Spleen (tissue), 11 donors: ENCODE measurements around the gene DUSP15. TPM values are rescaled to one million over a fixed set of nuclear protein-coding genes. Genes with fewer than 3 reads are reported as not detected.

Experiments
- DNase-seq: peaks from one replicate; pipeline ENCODE4 v3.0.0-alpha.2; 2020
- H3K27ac ChIP-seq, 8 donors: fragments of 200-600 bp; sonication (generic) in 7 of 8; 1 replicate in 4 of 8; 2 replicates in 4 of 8; pipeline versions ENCODE4 v1.5.0 to v1.8.0; 2016 to 2021; ENCODE audit warnings: inconsistent platforms in 4 of 8, mild to moderate bottlenecking in 4 of 8, moderate library complexity in 1 of 8
- H3K27me3 ChIP-seq, 7 donors: fragments of 200-600 bp; sonication (generic) in 6 of 7; replicated peaks in 1 of 7; 1 replicate in 4 of 7; 2 replicates in 3 of 7; pipeline versions ENCODE4 v1.5.0 to v1.8.0; 2016 to 2021; ENCODE audit warnings: inconsistent platforms in 3 of 7, mild to moderate bottlenecking in 1 of 7
- H3K36me3 ChIP-seq, 6 donors: fragments of 200-600 bp; sonication (generic) in 5 of 6; 1 replicate in 4 of 6; 2 replicates in 2 of 6; pipeline versions ENCODE4 v1.5.0 to v1.8.0; 2016 to 2021; ENCODE audit warnings: inconsistent platforms in 2 of 6
- H3K4me1 ChIP-seq, 6 donors: fragments of 200-600 bp; sonication (generic) in 5 of 6; 1 replicate in 3 of 6; 2 replicates in 3 of 6; pipeline versions ENCODE4 v1.5.0 to v1.8.0; 2016 to 2021; ENCODE audit warnings: inconsistent platforms in 3 of 6
- H3K4me3 ChIP-seq, 8 donors: fragments of 200-600 bp; sonication (generic) in 7 of 8; 1 replicate in 4 of 8; 2 replicates in 4 of 8; pipeline versions ENCODE4 v1.5.0 to v1.8.0; 2016 to 2021; ENCODE audit warnings: inconsistent platforms in 4 of 8, mild to moderate bottlenecking in 4 of 8, moderate library complexity in 2 of 8
- H3K9me3 ChIP-seq, 8 donors: fragments of 200-600 bp; sonication (generic) in 7 of 8; 1 replicate in 4 of 8; 2 replicates in 4 of 8; pipeline versions ENCODE4 v1.5.0 to v1.8.0; 2016 to 2021; ENCODE audit warnings: inconsistent platforms in 4 of 8
- POLR2A ChIP-seq, 3 donors: fragments of 450-650 bp; IDR thresholded peaks; one replicate each; pipeline ENCODE4 v1.5.1; 2017; ENCODE audit warnings: antibody characterized with exemption in 3 of 3, mild to moderate bottlenecking in 1 of 3
- POLR2AphosphoS5 ChIP-seq, 3 donors: sonication (generic); formaldehyde crosslinking; IDR thresholded peaks; one replicate each; pipeline ENCODE4 v1.5.1; 2017; ENCODE audit warnings: antibody characterized with exemption in 3 of 3
- WGBS, 5 donors: extraction: QIAGEN DNeasy Blood & Tissue Kit in 3 of 5; methylation state at CpG; one replicate each; pipeline versions ENCODE4 v1.1.5 to v1.1.7; 2013 to 2018; 5-methylcytosine and 5-hydroxymethylcytosine counted together
- intact Hi-C: fragments of 100-400 bp; cut with DNase I; formaldehyde crosslinking; loops from one replicate; pipeline ENCODE4 v1.15.0; 2023; ENCODE audit warnings: low total_unique reads
- polyA plus RNA-seq, 3 donors: library from polyadenylated mRNA; stranded (reverse); fragments of 200-250 nt; gene quantifications; one replicate each; pipeline ENCODE4 v1.2.1, GENCODE V29; 2013
- total RNA-seq, 7 donors: library from RNA; depleted of rRNA in 3 of 7; stranded (reverse); fragments of >200 nt in 3 of 7; fragmentation: NEBNext Ultra II Directional in 4 of 7; extraction: Animal tissue kit (Norgen Biotek cat#: 25700) in 4 of 7; gene quantifications; one replicate each; pipeline versions ENCODE4 v1.1.0 to v1.2.1, GENCODE V29; 2016 to 2021
- TF ChIP-seq, protein P1 (sequence below), 11 experiments: fragments of 200-600 bp in 7 of 11; fragments of 450-650 bp in 4 of 11; sonication (generic) in 4 of 11; IDR thresholded peaks in 8 of 11; conservative IDR thresholded peaks in 3 of 11; 1 replicate in 7 of 11; 2 replicates in 4 of 11; pipeline versions ENCODE4 v1.4.0 to v1.8.0; 2016 to 2021; ENCODE audit warnings: antibody characterized with exemption in 11 of 11, inconsistent platforms in 4 of 11, mild to moderate bottlenecking in 1 of 11
- donor health status: healthy with polysubstance abuse.
- donor health status: DM: no; HTN: no; CAD: no; lungs with moderate emphysema.
- donor health status: DM: no; HTN: no; CAD: no.
- donor health status: Bipolar disorder and iron deficiency.
- donor health status: healthy.
- donor health status: DM: no; HTN: no; CAD: no.
- donor health status: DM: yes; HTN: yes; CAD: no.

Gene DUSP15
- total and polyA plus RNA-seq, 10 donors, result 0.69 to 7.3 (median 2.3) TPM

GRCh38 chr20:31910071-31910803, 39.9 kb upstream of the DUSP15 start:
- Histone ChIP-seq H3K27me3 (no peaks in the 10 kb centered on the region), H3K9me3 (no peaks in the 10 kb centered on the region), H3K4me1 (no peaks in the 10 kb centered on the region), H3K27ac (no peak overlapping the region), H3K4me3 (no peak overlapping the region), H3K36me3 (no peaks in the 10 kb centered on the region)
- TF ChIP-seq, protein P1, sequence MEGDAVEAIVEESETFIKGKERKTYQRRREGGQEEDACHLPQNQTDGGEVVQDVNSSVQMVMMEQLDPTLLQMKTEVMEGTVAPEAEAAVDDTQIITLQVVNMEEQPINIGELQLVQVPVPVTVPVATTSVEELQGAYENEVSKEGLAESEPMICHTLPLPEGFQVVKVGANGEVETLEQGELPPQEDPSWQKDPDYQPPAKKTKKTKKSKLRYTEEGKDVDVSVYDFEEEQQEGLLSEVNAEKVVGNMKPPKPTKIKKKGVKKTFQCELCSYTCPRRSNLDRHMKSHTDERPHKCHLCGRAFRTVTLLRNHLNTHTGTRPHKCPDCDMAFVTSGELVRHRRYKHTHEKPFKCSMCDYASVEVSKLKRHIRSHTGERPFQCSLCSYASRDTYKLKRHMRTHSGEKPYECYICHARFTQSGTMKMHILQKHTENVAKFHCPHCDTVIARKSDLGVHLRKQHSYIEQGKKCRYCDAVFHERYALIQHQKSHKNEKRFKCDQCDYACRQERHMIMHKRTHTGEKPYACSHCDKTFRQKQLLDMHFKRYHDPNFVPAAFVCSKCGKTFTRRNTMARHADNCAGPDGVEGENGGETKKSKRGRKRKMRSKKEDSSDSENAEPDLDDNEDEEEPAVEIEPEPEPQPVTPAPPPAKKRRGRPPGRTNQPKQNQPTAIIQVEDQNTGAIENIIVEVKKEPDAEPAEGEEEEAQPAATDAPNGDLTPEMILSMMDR (IDR thresholded peaks at IDR 0.05 in 8 of 11, conservative IDR thresholded peaks at IDR 0.05 in 3 of 11), result no peak
- TF ChIP-seq POLR2A (IDR thresholded peaks at IDR 0.05) (no peak), POLR2AphosphoS5 (IDR thresholded peaks at IDR 0.05) (no peak)
- DNase-seq, result no peak
- intact Hi-C loops, result no loop called here
- 79 to 91% (median 88%) methylated on average over 4 of the region's 4 CpGs for WGBS, 5 donors

- WGBS, 5 donors, result 90 to 94% (median 91%) methylated on average over 17 of the region's 17 CpGs
- TF ChIP-seq POLR2A (IDR thresholded peaks at IDR 0.05) (no peak), POLR2AphosphoS5 (IDR thresholded peaks at IDR 0.05) (no peak)
- TF ChIP-seq, protein P1 (IDR thresholded peaks at IDR 0.05 in 8 of 11, conservative IDR thresholded peaks at IDR 0.05 in 3 of 11), result no peak
- Histone ChIP-seq H3K27ac (no peak overlapping the region), H3K4me3 (no peak overlapping the region), H3K36me3 (no peaks in the 10 kb centered on the region), H3K9me3 (no peaks in the 10 kb centered on the region), H3K27me3 (no peaks in the 10 kb centered on the region), H3K4me1 (no peaks in the 10 kb centered on the region)
- DNase-seq, result no peak
- intact Hi-C loops, result no loop called here
Measured at GRCh38 chr20:31909253-31910070, 39.1 kb upstream of the DUSP15 start.

- WGBS, 5 donors, result 87 to 94% (median 90%) methylated on average over 8 to 11 of the region's 11 CpGs
- no peak for TF ChIP-seq POLR2A (IDR thresholded peaks at IDR 0.05)
- TF ChIP-seq POLR2AphosphoS5 (IDR thresholded peaks at IDR 0.05), result no peak
- TF ChIP-seq, protein P1 (IDR thresholded peaks at IDR 0.05 in 8 of 11, conservative IDR thresholded peaks at IDR 0.05 in 3 of 11), result no peak
- Histone ChIP-seq H3K4me3 (no peak overlapping the region), H3K27me3 (no peaks in the 10 kb centered on the region), H3K36me3 (no peaks in the 10 kb centered on the region), H3K9me3 (no peaks in the 10 kb centered on the region), H3K4me1 (no peaks in the 10 kb centered on the region), H3K27ac (no peak overlapping the region)
- DNase-seq, result no peak
- intact Hi-C loops, result no loop called here
Measured at GRCh38 chr20:31908424-31908823, 38.1 kb upstream of the DUSP15 start.

- H3K4me1 ChIP-seq, result no peaks in the 10 kb centered on the region
- H3K36me3 ChIP-seq, result no peaks in the 10 kb centered on the region
- intact Hi-C loops, result no loop called here
- no peak for DNase-seq
- no peaks in the 10 kb centered on the region for H3K27me3 ChIP-seq
- no peak for TF ChIP-seq POLR2AphosphoS5 (IDR thresholded peaks at IDR 0.05)
- TF ChIP-seq POLR2A (IDR thresholded peaks at IDR 0.05), result no peak
- TF ChIP-seq, protein P1 (IDR thresholded peaks at IDR 0.05 in 8 of 11, conservative IDR thresholded peaks at IDR 0.05 in 3 of 11), result no peak
- H3K9me3 ChIP-seq, result no peaks in the 10 kb centered on the region
- WGBS, 5 donors, result 55 to 79% (median 73%) methylated on average over 5 of the region's 5 CpGs
- no peak overlapping the region for H3K4me3 ChIP-seq
- H3K27ac ChIP-seq, result no peak overlapping the region
Measured at GRCh38 chr20:31908016-31908415, 37.7 kb upstream of the DUSP15 start.
